Measurements from ENCODE around the gene LOXHD1.

GRCh38 chr18:46555213-46555612 is 101.8 kb downstream of the LOXHD1 start:
- TF ChIP-seq CTCF (IDR thresholded peaks at IDR 0.05; ENCODE audit: low read length) (no peak), EZH2 (IDR thresholded peaks at IDR 0.05; ENCODE audit: borderline replicate concordance, low read length) (no peak)
